Endothelial cell of umbilical vein (primary cell): ENCODE measurements around the gene NEK3. TPM values are rescaled to one million over a fixed set of nuclear protein-coding genes. Genes with fewer than 3 reads are reported as not detected.

Experiments
- BruUV-seq: library from RNA; stranded (reverse); fragments of 400-500 nt; replicated peaks from 2 replicates; lab custom pipeline; 2021; lab: Mats Ljungman, UMichigan
- CTCF ChIA-PET: fragments of 300-600, 350-600 bp; sonication (Branson Sonifier 250); formaldehyde crosslinking; loops from one replicate; lab custom pipeline; 2021; ENCODE audit warnings: antibody characterized with exemption, inconsistent platforms; lab: Charles Lee
- POLR2A ChIA-PET: fragments of 300-600, 350-600 bp; sonication (Branson Sonifier 250); formaldehyde crosslinking; loops from one replicate; lab custom pipeline; 2021; ENCODE audit warnings: antibody characterized with exemption, inconsistent platforms; lab: Charles Lee
- DNase-seq: peaks from one replicate; pipeline ENCODE4 v3.0.0-alpha.2; 2011; ENCODE audit warnings: low read depth, low spot score
- FAIRE-seq: peaks from 2 replicates; lab custom pipeline; 2011; peaks lifted over from hg19 to GRCh38; lab: Jason Lieb, UNC
- H2AFZ ChIP-seq: 2 replicates; pipeline ENCODE4 v1.6.0; 2012; ENCODE audit warnings: low read depth, low read length, control low read depth, inconsistent platforms
- H3K27ac ChIP-seq: 2 replicates; pipeline ENCODE4 v1.5.1; 2011; ENCODE audit warnings: low read depth, mild to moderate bottlenecking, control low read depth, low read length, moderate library complexity; ENCODE audit not compliant: insufficient read depth
- H3K27me3 ChIP-seq, 2 experiments: 2 replicates each; pipeline versions ENCODE4 v1.6.0 to v1.6.1; 2011; ENCODE audit warnings: low read length in 2 of 2, mixed read lengths in 1 of 2; ENCODE audit not compliant: control insufficient read depth in 2 of 2, insufficient read depth in 2 of 2
- H3K36me3 ChIP-seq, 2 experiments: 2 replicates in 1 of 2; 3 replicates in 1 of 2; pipeline ENCODE4 v1.5.1; 2011; ENCODE audit warnings: low read length in 2 of 2, mild to moderate bottlenecking in 1 of 2, moderate library complexity in 1 of 2; ENCODE audit not compliant: control insufficient read depth in 2 of 2, insufficient read depth in 2 of 2; ENCODE audit errors: extremely low read depth in 1 of 2
- H3K4me1 ChIP-seq: 3 replicates; pipeline ENCODE4 v1.5.1; 2011; ENCODE audit warnings: mild to moderate bottlenecking, low read length; ENCODE audit not compliant: control insufficient read depth, insufficient read depth; ENCODE audit errors: extremely low read depth
- H3K4me2 ChIP-seq: 2 replicates; pipeline ENCODE4 v1.6.1; 2011; ENCODE audit warnings: low read length, control low read depth, mixed read lengths; ENCODE audit not compliant: insufficient read depth
- H3K4me3 ChIP-seq, 3 experiments: fragments of 200-600 bp in 1 of 3; sonication (generic), shearing (Covaris generic) in 1 of 3; replicated peaks in 1 of 3; 2 replicates each; pipeline ENCODE4 v1.5.1; 2011 to 2016; ENCODE audit warnings: control low read depth in 3 of 3, low read length in 3 of 3, mild to moderate bottlenecking in 2 of 3, inconsistent platforms in 1 of 3, low read depth in 1 of 3, moderate library complexity in 1 of 3; ENCODE audit not compliant: insufficient read depth in 1 of 3
- H3K79me2 ChIP-seq: 2 replicates; pipeline ENCODE4 v1.6.0; 2012; ENCODE audit warnings: low read length, inconsistent platforms; ENCODE audit not compliant: control insufficient read depth, insufficient read depth
- H3K9ac ChIP-seq: replicated peaks from 2 replicates; pipeline ENCODE3; 2011; ENCODE audit warnings: low read length, control low read depth; ENCODE audit not compliant: insufficient read depth; ENCODE audit errors: extremely low read depth
- H3K9me1 ChIP-seq: replicated peaks from 3 replicates; pipeline ENCODE4 v1.6.0; 2011; ENCODE audit warnings: mild to moderate bottlenecking, low read length; ENCODE audit not compliant: control insufficient read depth, insufficient read depth; ENCODE audit errors: extremely low read depth
- H3K9me3 ChIP-seq: replicated peaks from 2 replicates; pipeline ENCODE4 v1.5.1; 2012; ENCODE audit warnings: low read length, inconsistent platforms; ENCODE audit not compliant: control insufficient read depth, insufficient read depth
- H4K20me1 ChIP-seq: replicated peaks from 2 replicates; pipeline ENCODE3; 2011; ENCODE audit warnings: mild to moderate bottlenecking, low read length; ENCODE audit not compliant: control insufficient read depth, insufficient read depth; ENCODE audit errors: extremely low read depth
- CTCF ChIP-seq, 2 donors: IDR thresholded peaks; 1 replicate in 1 of 2; 2 replicates in 1 of 2; pipeline ENCODE4 v1.5.1; 2011; ENCODE audit warnings: low read length in 2 of 2, mild to moderate bottlenecking in 2 of 2, moderate library complexity in 2 of 2, control low read depth in 1 of 2, inconsistent platforms in 1 of 2, low read depth in 1 of 2; ENCODE audit not compliant: insufficient read depth in 1 of 2; ENCODE audit errors: extremely low read depth in 1 of 2
- EZH2 ChIP-seq: IDR thresholded peaks from 2 replicates; pipeline ENCODE4 v1.6.1; 2012; ENCODE audit warnings: borderline replicate concordance, low read depth, mild to moderate bottlenecking, moderate library complexity, low read length, inconsistent platforms; ENCODE audit not compliant: severe bottlenecking
- FOS ChIP-seq: IDR thresholded peaks from 2 replicates; pipeline ENCODE4 v1.6.1; 2011; ENCODE audit warnings: mild to moderate bottlenecking, low read length, moderate library complexity, borderline replicate concordance; ENCODE audit not compliant: insufficient read depth
- GATA2 ChIP-seq: IDR thresholded peaks from 2 replicates; pipeline ENCODE4 v1.7.0; 2011; ENCODE audit warnings: low read depth, mild to moderate bottlenecking, moderate library complexity, mixed read lengths, low read length; ENCODE audit not compliant: insufficient read length, insufficient read depth
- JUN ChIP-seq: IDR thresholded peaks from 2 replicates; pipeline ENCODE4 v1.6.1; 2011; ENCODE audit warnings: borderline replicate concordance, low read depth; ENCODE audit not compliant: insufficient read length, insufficient read depth
- MYC ChIP-seq: IDR thresholded peaks from one replicate; pipeline ENCODE4 v1.6.1; 2011; ENCODE audit warnings: mild to moderate bottlenecking, low read depth, low read length
- POLR2A ChIP-seq: IDR thresholded peaks from 2 replicates; pipeline ENCODE4 v1.6.1; 2012; ENCODE audit warnings: low read depth, mild to moderate bottlenecking, control low read depth, low read length
- POLR2AphosphoS5 ChIP-seq: IDR thresholded peaks from 2 replicates; pipeline ENCODE4 v1.6.1; 2012; ENCODE audit warnings: low read depth, mild to moderate bottlenecking, control low read depth, low read length, moderate library complexity; ENCODE audit not compliant: insufficient read depth
- dilution Hi-C: fragments of 300-500 bp; cut with MboI; formaldehyde crosslinking; loops from one replicate; pipeline ENCODE4 v1.15.0; 2019; ENCODE audit warnings: low sequenced_read_pairs; ENCODE audit not compliant: extremely low pct_ligation_motif_present
- intact Hi-C: fragments of 100-400 bp; cut with micrococcal nuclease; formaldehyde crosslinking; loops from one replicate; pipeline ENCODE4 v1.10.0; 2022
- polyA plus RNA-seq, 4 experiments: library from polyadenylated mRNA; depleted of rRNA in 3 of 4; stranded (reverse) in 3 of 4; unstranded in 1 of 4; fragments of >200 nt; gene quantifications; 2 replicates each; pipeline versions ENCODE4 v1.2.1 to v1.2.3, GENCODE V29; 2011 to 2012; ENCODE audit warnings: missing spikeins in 1 of 4
- total RNA-seq: library from RNA; stranded (reverse); gene quantifications from 2 replicates; pipeline ENCODE4 v1.2.3, GENCODE V29; 2021
- TF ChIP-seq, protein P1 (sequence below): IDR thresholded peaks from 2 replicates; pipeline ENCODE4 v1.6.1; 2011; ENCODE audit not compliant: insufficient read depth, insufficient read length

The NEK3 gene
- total and polyA plus RNA-seq, 2 donors (not counting 3 experiments of a cell fraction or from before 2014, with no cell fraction given), result 10.3 to 13.8 TPM

- no TSS peak for BruUV-seq
- Histone ChIP-seq H3K27ac (no peak overlapping the region), H3K4me1 (no peaks in the 10 kb centered on the region), H3K4me2 (no peak overlapping the region), H4K20me1 (no peaks in the 10 kb centered on the region), H2AFZ (no peak overlapping the region), H3K27me3 (no peaks in the 10 kb centered on the region), H3K9me1 (no peaks in the 10 kb centered on the region), H3K36me3 (no peaks in the 10 kb centered on the region), H3K79me2 (no peaks in the 10 kb centered on the region), H3K9me3 (no peaks in the 10 kb centered on the region), H3K4me3 (no peak overlapping the region), H3K9ac (no peak overlapping the region)
- dilution Hi-C loops, result no loop called here
- TF ChIP-seq EZH2 (no peak), CTCF (IDR thresholded peaks at IDR 0.05; ENCODE audit: extremely low read depth in 1 of 2, insufficient read depth in 1 of 2, low read depth in 1 of 2, low read length in 2 of 2) (no peak), JUN (no peak), POLR2A (no peak), FOS (no peak), GATA2 (no peak), POLR2AphosphoS5 (no peak), MYC (no peak)
- TF ChIP-seq, protein P1, sequence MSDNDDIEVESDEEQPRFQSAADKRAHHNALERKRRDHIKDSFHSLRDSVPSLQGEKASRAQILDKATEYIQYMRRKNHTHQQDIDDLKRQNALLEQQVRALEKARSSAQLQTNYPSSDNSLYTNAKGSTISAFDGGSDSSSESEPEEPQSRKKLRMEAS, result no peak
- POLR2A ChIA-PET, result no interaction called here
- DNase-seq (no peak), FAIRE-seq (no peak)
- CTCF ChIA-PET, result interaction anchor here (1.1 to 1.7 kb wide), 3 partner anchors 8 to 289 kb away, joined by 3 to 5 read pairs (median 4); no protein-coding TSS in a partner anchor
- intact Hi-C loops, result no loop called here
Measured at GRCh38 chr13:52104624-52105023, 54.8 kb downstream of the NEK3 start.
